Small intestine (tissue), 7 donors: ENCODE measurements around the gene RAB13. TPM values are rescaled to one million over a fixed set of nuclear protein-coding genes. Genes with fewer than 3 reads are reported as not detected.

Experiments used
- DNase-seq, 2 donors: peaks; one replicate each; pipeline versions ENCODE4 v3.0.0 to v3.0.0-alpha.2; 2013
- FAIRE-seq: peaks from 2 replicates; lab custom pipeline; 2012; peaks lifted over from hg19 to GRCh38; lab: Jason Lieb, UNC
- H3K27ac ChIP-seq, 3 donors: one replicate each; pipeline ENCODE4 v1.5.1; 2013; ENCODE audit warnings: low read length in 2 of 3, mild to moderate bottlenecking in 2 of 3, control low read depth in 1 of 3, inconsistent platforms in 1 of 3, low read depth in 1 of 3, moderate library complexity in 1 of 3
- H3K27me3 ChIP-seq, 3 donors: one replicate each; pipeline ENCODE4 v1.6.1; 2013; ENCODE audit warnings: low read length in 3 of 3, inconsistent platforms in 1 of 3; ENCODE audit not compliant: control insufficient read depth in 3 of 3, insufficient read depth in 3 of 3
- H3K36me3 ChIP-seq, 3 donors: one replicate each; pipeline ENCODE4 v1.6.1; 2013; ENCODE audit warnings: low read length in 3 of 3, inconsistent platforms in 1 of 3, low read depth in 1 of 3, mild to moderate bottlenecking in 1 of 3, moderate library complexity in 1 of 3; ENCODE audit not compliant: control insufficient read depth in 3 of 3, insufficient read depth in 2 of 3
- H3K4me1 ChIP-seq, 3 donors: one replicate each; pipeline ENCODE4 v1.6.1; 2013; ENCODE audit warnings: low read length in 2 of 3, inconsistent platforms in 1 of 3, low read depth in 1 of 3, mild to moderate bottlenecking in 1 of 3, moderate library complexity in 1 of 3; ENCODE audit not compliant: control insufficient read depth in 3 of 3, insufficient read depth in 2 of 3
- H3K4me3 ChIP-seq, 3 donors: one replicate each; pipeline ENCODE4 v1.5.1; 2013; ENCODE audit warnings: low read length in 3 of 3, control low read depth in 1 of 3, inconsistent platforms in 1 of 3, low read depth in 1 of 3, mild to moderate bottlenecking in 1 of 3, moderate library complexity in 1 of 3
- H3K9me3 ChIP-seq, 2 donors: one replicate each; pipeline ENCODE4 v1.6.1; 2013; ENCODE audit warnings: low read depth in 1 of 2, low read length in 1 of 2; ENCODE audit not compliant: control insufficient read depth in 2 of 2, insufficient read depth in 1 of 2
- WGBS, 3 donors: extraction: QIAGEN DNeasy Blood & Tissue Kit; methylation state at CpG; one replicate each; pipeline ENCODE4 v1.1.7; 2013; 5-methylcytosine and 5-hydroxymethylcytosine counted together
- polyA plus RNA-seq, 4 donors: library from polyadenylated mRNA; stranded (reverse) in 3 of 4; unstranded in 1 of 4; fragments of 200-250 nt in 3 of 4; fragments of 120-200 nt in 1 of 4; gene quantifications; one replicate each; pipeline versions ENCODE4 v1.2.1 to v1.2.3, GENCODE V29; 2013
- donor health status: healthy with polysubstance abuse.
- donor health status: control.
- donor health status: control.
- donor health status: Bipolar disorder and iron deficiency.
- donor health status: healthy.

Gene RAB13
- polyA plus RNA-seq, 4 donors, result 117 to 179 (median 136) TPM

GRCh38 chr1:153976819-153977249 lies 9.3 kb downstream of the RAB13 start:
- H3K36me3 ChIP-seq, result peaks cover 9 to 43% (median 12%) of the 10 kb centered on the region in 3 donors
- no peaks in the 10 kb centered on the region for H3K27me3 ChIP-seq
- H3K9me3 ChIP-seq, result no peaks in the 10 kb centered on the region
- 1% methylated on average over 16 of the region's 16 CpGs for WGBS, 3 donors
- peak overlapping the region; percentile 74 to 94 (median 93) for H3K4me3 ChIP-seq
- FAIRE-seq (no peak), DNase-seq (no peak)
- peaks cover 0 to 8% (median 0%) of the 10 kb centered on the region in 3 donors for H3K4me1 ChIP-seq
- peak overlapping the region; percentile 77 to 93 (median 85) for H3K27ac ChIP-seq

GRCh38 chr1:153973525-153973924 lies 12.6 kb downstream of the RAB13 start:
- Histone ChIP-seq H3K27me3 (no peaks in the 10 kb centered on the region), H3K4me3 (no peak overlapping the region), H3K36me3 (peaks cover 9 to 38% (median 12%) of the 10 kb centered on the region in 3 donors), H3K9me3 (no peaks in the 10 kb centered on the region), H3K4me1 (peaks cover 0 to 10% (median 0%) of the 10 kb centered on the region in 3 donors), H3K27ac (no peak overlapping the region)
- 79 to 87% (median 80%) methylated on average over 7 of the region's 7 CpGs for WGBS, 3 donors
- DNase-seq (no peak), FAIRE-seq (no peak)

GRCh38 chr1:153973071-153973470 lies 13.1 kb downstream of the RAB13 start:
- FAIRE-seq (no peak), DNase-seq (no peak)
- Histone ChIP-seq H3K4me3 (no peak overlapping the region), H3K9me3 (no peaks in the 10 kb centered on the region), H3K27ac (no peak overlapping the region), H3K4me1 (peaks cover 0 to 13% (median 0%) of the 10 kb centered on the region in 3 donors), H3K36me3 (peaks cover 9 to 38% (median 12%) of the 10 kb centered on the region in 3 donors), H3K27me3 (no peaks in the 10 kb centered on the region)
- 94 to 98% (median 94%) methylated on average over 3 of the region's 3 CpGs for WGBS, 3 donors

GRCh38 chr1:153970346-153970745 lies 15.8 kb downstream of the RAB13 start:
- DNase-seq, result no peak
- Histone ChIP-seq H3K27me3 (no peaks in the 10 kb centered on the region), H3K4me3 (no peak overlapping the region), H3K4me1 (peaks cover 0 to 5% (median 2%) of the 10 kb centered on the region in 3 donors), H3K9me3 (no peaks in the 10 kb centered on the region), H3K27ac (no peak overlapping the region), H3K36me3 (peaks cover 6 to 27% (median 9%) of the 10 kb centered on the region in 3 donors)
- WGBS, 3 donors, result 91 to 94% (median 92%) methylated on average over 2 of the region's 2 CpGs
- no peak for FAIRE-seq

- H3K9me3 ChIP-seq, result no peaks in the 10 kb centered on the region
- no peaks in the 10 kb centered on the region for H3K27me3 ChIP-seq
- peaks cover 3 to 16% (median 6%) of the 10 kb centered on the region in 3 donors for H3K36me3 ChIP-seq
- no peak overlapping the region for H3K4me3 ChIP-seq
- no peak overlapping the region for H3K27ac ChIP-seq
- 82 to 100% (median 92%) methylated on average over 2 of the region's 2 CpGs for WGBS, 3 donors
- FAIRE-seq (no peak), DNase-seq (no peak)
- peaks cover 0 to 11% (median 2%) of the 10 kb centered on the region in 3 donors for H3K4me1 ChIP-seq
Measured at GRCh38 chr1:153968972-153969371, 17.2 kb downstream of the RAB13 start.

GRCh38 chr1:153968408-153968807 lies 17.7 kb downstream of the RAB13 start:
- Histone ChIP-seq H3K9me3 (no peaks in the 10 kb centered on the region), H3K27me3 (no peaks in the 10 kb centered on the region), H3K27ac (peak overlapping the region in 1 of 3 donors; percentile 87), H3K36me3 (peaks cover 0 to 11% (median 2%) of the 10 kb centered on the region in 3 donors), H3K4me3 (peak overlapping the region; percentile 28 to 69 (median 58)), H3K4me1 (peaks cover 0 to 11% (median 2%) of the 10 kb centered on the region in 3 donors)
- FAIRE-seq (no peak), DNase-seq (no peak)
- WGBS, 3 donors, result 11 to 33% (median 19%) methylated on average over 13 of the region's 13 CpGs

GRCh38 chr1:153968000-153968363 lies 18.2 kb downstream of the RAB13 start:
- peak overlapping the region; percentile 1 to 90 (median 87) for H3K27ac ChIP-seq
- WGBS, 3 donors, result 1 to 2% (median 1%) methylated on average over 8 of the region's 8 CpGs
- H3K36me3 ChIP-seq, result peaks cover 0 to 6% (median 2%) of the 10 kb centered on the region in 3 donors
- H3K9me3 ChIP-seq, result no peaks in the 10 kb centered on the region
- no peaks in the 10 kb centered on the region for H3K27me3 ChIP-seq
- H3K4me3 ChIP-seq, result peak overlapping the region; percentile 28 to 69 (median 58)
- FAIRE-seq (no peak), DNase-seq (peak in 1 of 2 donors; percentile 64)
- peaks cover 0 to 11% (median 2%) of the 10 kb centered on the region in 3 donors for H3K4me1 ChIP-seq

GRCh38 chr1:153967107-153967999 lies 18.8 kb downstream of the RAB13 start, which contains the start of gene CREB3L4:
Gene CREB3L4 (plus strand): TSS chr1:153967902. CDS start chr1:153968526, 624 bp downstream.
- peaks cover 0 to under 1% (median 0%) of the 10 kb centered on the region in 3 donors for H3K36me3 ChIP-seq
- peak within 1 kb of the TSS; percentile 86 to 90 (median 87) for H3K27ac ChIP-seq
- no peaks in the 10 kb centered on the region for H3K9me3 ChIP-seq
- H3K4me1 ChIP-seq, result peaks cover 0 to 15% (median 5%) of the 10 kb centered on the region in 3 donors
- peak within 1 kb of the TSS; percentile 52 to 69 (median 58) for H3K4me3 ChIP-seq
- WGBS, 3 donors, result 0 to 1% (median 0%) methylated on average over 59 to 60 of the region's 60 CpGs
- peak; percentile 94 to 96 for DNase-seq
- no peak for FAIRE-seq
- H3K27me3 ChIP-seq, result no peaks in the 10 kb centered on the region
